Chondrocyte (in vitro differentiated cells): ENCODE measurements around the gene SPATS2. TPM values are rescaled to one million over a fixed set of nuclear protein-coding genes. Genes with fewer than 3 reads are reported as not detected.
"Not testable (repeated sequence)": the region's sequence is repeated elsewhere in the genome, so short reads cannot be mapped to it uniquely, and the experiment has no call there.

ENCODE experiments used
- DNase-seq: peaks from one replicate; pipeline ENCODE4 v3.0.0; 2021; ENCODE audit warnings: mixed read lengths, low spot score
- H3K27ac Mint-ChIP-seq: one replicate; pipeline ENCODE4 v1.8.0; 2021; ENCODE audit warnings: mild to moderate bottlenecking, moderate library complexity, mixed read lengths; ENCODE audit not compliant: unreplicated experiment
- H3K27me3 Mint-ChIP-seq: 2 replicates; pipeline ENCODE4 v1.8.0; 2021; ENCODE audit warnings: low read depth, mixed read lengths
- H3K36me3 Mint-ChIP-seq: 2 replicates; pipeline ENCODE4 v1.8.0; 2021; ENCODE audit warnings: low read depth, mixed read lengths
- H3K4me1 Mint-ChIP-seq: 2 replicates; pipeline ENCODE4 v1.8.0; 2021; ENCODE audit warnings: low read depth, mild to moderate bottlenecking, mixed read lengths
- H3K4me3 Mint-ChIP-seq: one replicate; pipeline ENCODE4 v1.8.0; 2021; ENCODE audit warnings: mild to moderate bottlenecking, moderate library complexity, mixed read lengths; ENCODE audit not compliant: unreplicated experiment
- H3K9me3 Mint-ChIP-seq: 2 replicates; pipeline ENCODE4 v1.8.0; 2021; ENCODE audit warnings: low read depth, mixed read lengths
- CTCF ChIP-seq: fragments of 200-600 bp; sonication (generic); IDR thresholded peaks from 2 replicates; pipeline ENCODE4 v1.5.0; 2021; ENCODE audit warnings: antibody characterized with exemption, mild to moderate bottlenecking, moderate library complexity
- long read RNA-seq: library from polyadenylated mRNA; stranded (forward); transcript quantifications from one replicate; pipeline ENCODE4 v2.0.0, GENCODE V29; 2021
- total RNA-seq: library from RNA; stranded (reverse); gene quantifications from 3 replicates; pipeline ENCODE4 v1.2.1, GENCODE V29; 2021

SPATS2 gene
- total RNA-seq = 24.1 to 26.2 TPM (median 24.2 TPM) in 3 replicates
- long read RNA-seq, transcript SPATS2-201 (13 exons, 3,158 nt) = major isoform, 23 of 61 reads
- long read RNA-seq, transcript SPATS2-222 (14 exons, 2,993 nt) = minor isoform, 21 of 61 reads
- long read RNA-seq, partial matches to known transcripts = 3 of 61 reads
- long read RNA-seq, other reads (novel, unspliced or antisense) = 12 of 61 reads

- Mint-ChIP-seq H3K27me3 (no peaks in the 10 kb centered on the region), H3K9me3 (no peaks in the 10 kb centered on the region), H3K4me1 (peaks cover 38% of the 10 kb centered on the region), H3K4me3 (peak within 1 kb of the TSS; percentile 88), H3K36me3 (no peaks in the 10 kb centered on the region), H3K27ac (peak within 1 kb of the TSS; percentile 97)
- no peak for TF ChIP-seq CTCF
- peak; percentile 98 for DNase-seq
Observed at GRCh38 chr12:49367381-49368239, at the start of gene SPATS2. TSS of gene SPATS2 (plus strand) at chr12:49367462. CDS start at chr12:49461013, 93,551 bp downstream.

GRCh38 chr12:49320411-49321103 is 46.7 kb upstream of the SPATS2 start:
- not testable (repeated sequence) for H3K27ac Mint-ChIP-seq, H3K4me3 Mint-ChIP-seq, H3K27me3 Mint-ChIP-seq, H3K36me3 Mint-ChIP-seq, H3K9me3 Mint-ChIP-seq
- peak; percentile 27 for DNase-seq
- peaks cover 26% of the 10 kb centered on the region for H3K4me1 Mint-ChIP-seq

GRCh38 chr12:49322367-49322707 is 44.9 kb upstream of the SPATS2 start:
- TF ChIP-seq CTCF = no peak
- no peak for DNase-seq
- H3K4me3 Mint-ChIP-seq = peak overlapping the region; percentile 95
- H3K27me3 Mint-ChIP-seq = peaks cover 1% of the 10 kb centered on the region
- no peaks in the 10 kb centered on the region for H3K9me3 Mint-ChIP-seq
- no peaks in the 10 kb centered on the region for H3K36me3 Mint-ChIP-seq
- peaks cover 22% of the 10 kb centered on the region for H3K4me1 Mint-ChIP-seq
- H3K27ac Mint-ChIP-seq = peak overlapping the region; percentile 57

GRCh38 chr12:49322708-49323523 is 44.3 kb upstream of the SPATS2 start, which contains the start of gene TROAP:
TSS of gene TROAP (plus strand) at chr12:49323255. CDS start at chr12:49323609, 354 bp downstream.
- peak within 1 kb of the TSS; percentile 95 for H3K27ac Mint-ChIP-seq
- peaks cover 2% of the 10 kb centered on the region for H3K36me3 Mint-ChIP-seq
- TF ChIP-seq CTCF = no peak
- no peaks in the 10 kb centered on the region for H3K9me3 Mint-ChIP-seq
- peaks cover 1% of the 10 kb centered on the region for H3K27me3 Mint-ChIP-seq
- DNase-seq = peak; percentile 99
- H3K4me3 Mint-ChIP-seq = peak within 1 kb of the TSS; percentile 95
- peaks cover 22% of the 10 kb centered on the region for H3K4me1 Mint-ChIP-seq

GRCh38 chr12:49323524-49324097 is 43.7 kb upstream of the SPATS2 start:
- TF ChIP-seq CTCF = no peak
- Mint-ChIP-seq H3K27me3 (no peaks in the 10 kb centered on the region), H3K27ac (peak overlapping the region; percentile 95), H3K9me3 (no peaks in the 10 kb centered on the region), H3K4me1 (peaks cover 22% of the 10 kb centered on the region), H3K36me3 (peaks cover 2% of the 10 kb centered on the region), H3K4me3 (peak overlapping the region; percentile 95)
- peak; percentile 38 for DNase-seq
